HG03558 (cell line): ENCODE results near the gene TRIB2.

Experiments
- ATAC-seq: cut with Tn5 transposase; IDR thresholded peaks from one replicate; pipeline ENCODE4 v1.9.1; 2021; ENCODE audit warnings: moderate number of reproducible peaks; ENCODE audit not compliant: unreplicated experiment; ENCODE audit errors: extremely low read depth

TRIB2 gene

DNA sequence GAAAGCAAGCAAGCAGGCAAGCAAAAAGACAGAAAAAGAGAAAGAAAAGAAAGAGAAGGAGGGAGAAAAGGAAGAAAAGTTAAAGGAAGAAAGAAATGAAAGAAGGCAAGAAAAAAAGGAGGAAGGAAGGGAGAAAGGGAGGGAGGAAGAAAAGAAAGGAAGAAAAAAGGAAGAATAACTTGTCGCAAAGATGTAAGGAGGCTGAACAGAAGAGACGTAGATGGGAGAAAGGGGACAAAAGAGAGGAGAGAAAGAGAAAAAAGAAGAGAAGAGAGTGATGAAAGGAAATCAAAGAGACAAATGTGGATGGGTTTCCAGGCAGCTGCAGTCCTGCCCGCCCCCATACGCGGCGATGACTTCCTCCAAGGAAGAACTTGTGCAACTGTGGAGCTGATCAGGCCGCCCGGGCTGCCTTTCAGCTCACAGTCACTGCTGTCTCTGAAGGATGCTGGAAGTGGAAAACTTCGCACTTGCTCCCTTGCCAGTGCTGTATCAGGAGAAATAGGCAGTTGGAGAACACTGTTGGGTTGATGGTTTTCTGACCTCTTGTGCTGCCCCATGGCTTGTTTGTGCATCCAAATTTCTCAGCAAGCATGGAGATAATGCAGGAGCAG is 52.9 kb downstream of the TRIB2 start:
- no peak for ATAC-seq

DNA sequence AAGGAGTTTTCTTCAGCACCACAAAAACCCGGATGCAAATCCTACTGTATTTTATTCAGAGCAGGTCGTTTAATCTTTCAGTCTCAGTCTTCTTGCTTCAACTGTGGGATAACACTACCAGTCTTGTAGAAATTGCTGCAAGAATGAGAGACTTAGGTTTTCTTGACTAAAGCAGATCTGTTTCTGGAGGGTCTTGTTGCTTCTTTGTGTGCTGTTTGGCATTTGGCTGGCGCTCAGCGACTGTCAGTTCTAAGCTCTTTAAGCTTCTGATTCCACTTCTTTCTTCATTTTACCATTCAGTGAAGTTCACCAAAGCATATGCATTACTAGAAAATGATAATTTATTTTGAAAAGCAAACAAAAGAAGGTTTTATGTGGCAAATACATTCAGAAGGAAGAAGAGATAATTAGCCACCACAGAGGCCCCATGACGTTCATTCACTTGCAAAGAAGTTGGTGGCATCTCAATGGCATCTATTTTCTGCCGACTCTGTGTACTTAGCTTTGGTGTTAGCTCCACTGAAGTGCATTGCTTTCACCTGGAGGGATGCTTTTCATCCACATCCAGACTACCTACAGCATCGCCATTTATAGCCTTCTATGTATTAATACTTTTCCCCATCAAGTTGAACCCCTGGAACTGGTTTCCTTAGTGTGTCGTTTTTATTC is 53.7 kb downstream of the TRIB2 start:
- no peak for ATAC-seq

- ATAC-seq: no peak
Observed at GRCh38 chr2:12771154-12771553, 54.4 kb downstream of the TRIB2 start.

DNA sequence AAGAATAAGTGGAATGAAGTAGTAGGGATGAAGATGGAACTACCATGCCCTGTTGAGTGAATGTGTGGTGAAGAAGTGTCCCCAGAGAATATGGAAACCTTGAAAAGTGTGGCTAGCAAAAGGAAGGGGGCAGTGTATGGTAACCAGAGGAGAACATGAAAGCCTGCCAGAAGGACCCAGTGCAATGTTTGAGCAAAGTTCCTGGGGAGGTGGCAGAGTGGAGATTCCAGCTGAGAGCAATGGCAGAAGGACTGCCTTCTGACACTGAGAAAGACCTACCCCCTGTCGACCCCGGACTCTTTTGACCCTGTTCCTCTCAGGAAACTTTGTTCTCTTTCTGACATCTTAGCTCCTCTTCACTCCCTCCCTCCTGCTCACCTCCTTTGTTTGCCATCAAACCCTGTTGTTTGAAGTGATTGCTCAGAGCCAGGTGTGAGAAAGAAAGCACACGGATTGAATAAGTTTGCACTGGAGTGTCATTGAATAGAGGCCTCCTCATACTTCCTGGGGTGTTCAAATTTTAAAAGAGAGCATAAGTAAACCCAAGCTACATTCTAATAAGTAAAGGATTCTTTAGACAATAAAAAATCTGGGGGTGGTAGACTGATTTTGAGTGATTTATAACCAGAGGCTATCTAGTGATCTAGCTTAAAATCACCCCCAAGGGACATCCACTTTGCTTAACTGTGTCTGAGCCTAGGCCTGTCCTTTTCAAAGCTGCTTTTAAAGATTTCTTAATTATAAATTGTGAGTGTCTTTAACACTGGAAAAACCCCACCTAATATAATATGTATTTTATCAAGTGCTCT is 57.1 kb downstream of the TRIB2 start:
- ATAC-seq: no peak

DNA sequence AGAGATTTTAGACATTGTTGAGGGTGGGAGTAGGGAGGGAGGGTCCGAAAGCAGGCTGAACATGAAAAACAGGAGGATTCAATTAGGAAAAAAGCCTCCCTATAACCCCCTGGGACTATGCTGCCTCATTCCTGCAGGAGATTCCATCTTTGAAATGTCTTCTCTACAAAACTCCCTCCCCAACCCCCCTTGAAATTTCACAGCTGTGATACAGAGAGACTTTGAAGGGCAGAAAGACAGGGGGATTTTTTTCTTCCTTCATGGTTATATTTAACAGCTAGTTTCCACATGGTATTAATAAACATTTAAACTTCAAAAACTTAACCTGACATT is 57.6 kb downstream of the TRIB2 start:
- ATAC-seq: no peak

DNA sequence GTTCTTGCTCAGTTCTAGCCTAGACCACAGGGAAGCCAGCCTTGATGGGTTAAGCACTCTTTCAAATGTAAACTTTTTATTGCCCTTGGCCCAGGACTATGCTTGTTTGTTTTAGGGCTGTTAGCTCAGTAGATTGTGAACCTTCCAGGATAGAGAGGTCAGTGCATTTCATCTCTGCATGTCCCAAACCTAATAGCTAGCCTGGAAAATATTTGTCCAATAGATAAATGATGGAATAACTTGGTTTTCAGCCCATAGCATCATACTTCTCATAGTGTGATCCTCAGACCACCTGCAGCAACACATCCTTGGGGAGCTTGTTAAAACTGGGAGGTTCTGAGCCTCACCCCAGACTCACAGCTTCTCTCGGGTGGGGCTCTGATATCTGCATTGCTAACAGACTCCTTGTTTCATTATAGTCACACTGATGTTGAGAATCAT is 59.8 kb downstream of the TRIB2 start:
- no peak for ATAC-seq

DNA sequence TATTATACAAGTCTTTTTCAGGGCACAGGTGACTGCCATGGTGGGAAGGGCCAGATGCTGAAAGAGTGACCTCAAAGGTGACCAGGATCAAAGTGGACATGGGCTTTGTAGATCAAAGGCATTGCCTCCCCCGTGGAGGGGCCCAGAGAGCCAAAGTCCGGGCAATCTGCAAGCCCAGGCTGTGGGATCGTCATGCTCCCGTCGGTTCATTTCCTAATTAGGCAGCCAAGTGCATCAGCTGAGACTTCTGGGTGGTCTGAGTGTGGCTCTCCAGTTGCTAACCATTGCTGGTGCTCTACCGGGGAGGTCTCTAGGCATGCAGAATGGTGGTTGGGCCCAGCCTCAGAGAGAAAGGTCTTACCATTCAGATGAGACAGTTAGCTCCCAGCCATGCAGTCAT is 61.6 kb downstream of the TRIB2 start:
- ATAC-seq: no peak

DNA sequence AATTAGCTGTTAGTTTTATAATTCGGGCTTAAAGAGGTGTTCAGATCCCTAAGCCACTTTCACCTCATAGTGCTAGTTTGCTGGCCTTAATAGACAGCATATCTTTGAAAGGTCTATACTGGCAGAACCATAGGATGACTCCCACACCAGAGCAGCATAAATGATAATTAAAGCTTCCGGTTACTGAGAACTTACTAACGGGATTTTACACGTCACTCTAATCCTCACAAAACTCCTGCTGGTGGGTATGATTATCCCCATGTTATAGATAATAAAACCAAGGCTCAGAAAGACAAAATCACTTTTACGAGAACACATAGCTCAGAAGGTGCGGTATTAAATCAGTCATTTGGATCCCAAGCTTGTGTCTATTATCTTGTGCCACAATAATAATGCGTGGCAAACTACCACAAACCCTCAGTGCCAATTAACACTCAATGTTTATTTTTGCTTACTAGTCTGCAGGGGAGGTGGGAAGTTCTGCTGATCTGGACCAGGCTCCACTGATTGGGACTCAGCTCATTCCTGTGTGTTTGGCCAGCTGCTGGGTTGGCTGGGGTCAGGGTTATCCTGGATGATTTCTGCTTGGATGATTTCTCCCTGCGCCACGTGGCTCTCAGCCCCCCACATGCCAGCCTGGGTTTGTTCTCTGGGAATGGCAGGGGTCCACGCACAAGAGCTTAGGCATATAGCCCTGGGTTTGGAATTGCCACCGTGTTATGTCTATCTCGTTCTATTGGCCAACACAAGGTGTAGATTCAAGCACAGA is 62.3 kb downstream of the TRIB2 start:
- no peak for ATAC-seq

- no peak for ATAC-seq
Observed at GRCh38 chr2:12781329-12781728, 64.6 kb downstream of the TRIB2 start.

GRCh38 chr2:12787891-12788801 is 71.4 kb downstream of the TRIB2 start:
- ATAC-seq: no peak

DNA sequence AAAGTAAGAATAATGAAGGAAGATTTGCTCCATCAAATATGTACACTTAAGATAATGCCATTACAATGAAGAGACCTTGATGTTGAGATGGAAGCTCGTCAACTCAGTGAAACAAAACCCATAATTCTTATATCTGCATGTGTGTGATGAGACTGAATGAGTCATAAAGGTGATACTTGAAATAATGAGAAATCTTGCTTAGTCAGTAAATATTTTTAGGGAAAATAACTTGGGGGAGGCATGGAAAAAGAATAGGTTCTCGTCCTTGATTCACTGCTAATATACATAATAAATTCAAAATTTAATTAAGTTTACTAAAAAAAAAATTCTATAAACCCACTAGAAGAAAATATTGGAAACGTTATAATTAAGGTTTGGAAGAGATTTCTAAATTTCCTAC is 75.2 kb downstream of the TRIB2 start:
- ATAC-seq: no peak
